Calu3 (cell line): ENCODE measurements around the gene SLC24A3. TPM values are rescaled to one million over a fixed set of nuclear protein-coding genes. Genes with fewer than 3 reads are reported as not detected.

ENCODE experiments used
- BruUV-seq: library from RNA; stranded (reverse); fragments of 400-500 nt; replicated peaks from 2 replicates; lab custom pipeline; 2021; lab: Mats Ljungman, UMichigan
- CTCF ChIA-PET: fragments of 300-600 bp; sonication (Branson Sonifier 250); formaldehyde crosslinking; loops from one replicate; lab custom pipeline; 2022; ENCODE audit warnings: antibody characterized with exemption; lab: Charles Lee
- DNase-seq: peaks from one replicate; pipeline ENCODE4 v3.0.0; 2022
- H3K27ac Mint-ChIP-seq: one replicate; pipeline ENCODE4 v1.8.0; 2022; ENCODE audit warnings: mixed read lengths; ENCODE audit not compliant: unreplicated experiment
- H3K27me3 Mint-ChIP-seq: one replicate; pipeline ENCODE4 v1.8.0; 2022; ENCODE audit warnings: mixed read lengths; ENCODE audit not compliant: unreplicated experiment
- H3K36me3 Mint-ChIP-seq: one replicate; pipeline ENCODE4 v1.8.0; 2022; ENCODE audit warnings: mild to moderate bottlenecking, moderate library complexity, mixed read lengths; ENCODE audit not compliant: insufficient read depth, unreplicated experiment
- H3K4me1 Mint-ChIP-seq: one replicate; pipeline ENCODE4 v1.8.0; 2022; ENCODE audit warnings: mild to moderate bottlenecking, low read depth, mixed read lengths; ENCODE audit not compliant: unreplicated experiment
- H3K4me3 Mint-ChIP-seq: one replicate; pipeline ENCODE4 v1.8.0; 2022; ENCODE audit warnings: mild to moderate bottlenecking, low read depth, moderate library complexity, mixed read lengths; ENCODE audit not compliant: unreplicated experiment
- H3K9me3 Mint-ChIP-seq: one replicate; pipeline ENCODE4 v1.8.0; 2022; ENCODE audit warnings: low read depth, mixed read lengths; ENCODE audit not compliant: unreplicated experiment
- CTCF ChIP-seq: fragments of 200-600 bp; IDR thresholded peaks from one replicate; pipeline ENCODE4 v1.8.0; 2022; ENCODE audit warnings: antibody characterized with exemption; ENCODE audit not compliant: unreplicated experiment
- intact Hi-C: fragments of 100-400 bp; cut with micrococcal nuclease; formaldehyde crosslinking; loops from one replicate; pipeline ENCODE4 v1.10.0; 2022; ENCODE audit not compliant: unreplicated experiment
- total RNA-seq: library from RNA; stranded (reverse); gene quantifications from 2 replicates; pipeline ENCODE4 v1.2.3, GENCODE V29; 2022

SLC24A3 gene
- total RNA-seq, 1 experiment from 2014 or later: not detected

DNA sequence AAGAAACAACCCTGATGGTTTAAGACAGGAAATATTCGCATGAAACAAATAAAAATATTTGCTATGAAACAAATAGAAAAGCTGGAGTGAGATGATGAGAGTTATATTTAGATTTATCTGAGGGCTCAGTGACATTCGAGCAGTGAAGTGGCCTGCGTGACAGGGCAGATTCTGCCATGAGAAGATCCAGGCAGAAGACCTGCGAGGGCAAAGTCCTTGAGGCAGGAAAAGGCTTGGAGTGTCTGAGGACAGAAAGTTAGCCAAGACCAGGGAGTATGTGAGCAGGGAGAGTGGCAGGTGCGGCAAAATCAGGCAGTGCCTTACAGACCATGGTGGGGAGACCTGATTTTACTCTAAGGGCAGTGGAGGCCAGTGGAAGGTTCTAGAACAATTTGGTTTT, 478.7 kb downstream of the SLC24A3 start:
- CTCF ChIA-PET: no interaction called here
- no TSS peak for BruUV-seq
- no peak for TF ChIP-seq CTCF
- H3K4me1 Mint-ChIP-seq: no peaks in the 10 kb centered on the region
- H3K27ac Mint-ChIP-seq: no peak overlapping the region
- H3K27me3 Mint-ChIP-seq: no peaks in the 10 kb centered on the region
- no peak overlapping the region for H3K4me3 Mint-ChIP-seq
- H3K9me3 Mint-ChIP-seq: no peaks in the 10 kb centered on the region
- H3K36me3 Mint-ChIP-seq: no peaks in the 10 kb centered on the region
- intact Hi-C loops: loop anchor here (10.0 kb wide), 2 partner anchors 54 to 304 kb away; no protein-coding TSS in a partner anchor
- DNase-seq: no peak

GRCh38 chr20:19692100-19692499, 479.7 kb downstream of the SLC24A3 start:
- Mint-ChIP-seq H3K36me3 (no peaks in the 10 kb centered on the region), H3K4me3 (no peak overlapping the region), H3K27ac (no peak overlapping the region), H3K4me1 (no peaks in the 10 kb centered on the region), H3K9me3 (no peaks in the 10 kb centered on the region), H3K27me3 (no peaks in the 10 kb centered on the region)
- TF ChIP-seq CTCF: no peak
- DNase-seq: no peak
- CTCF ChIA-PET: no interaction called here
- no TSS peak for BruUV-seq
- intact Hi-C loops: loop anchor here (1.0 to 10.0 kb wide), 3 partner anchors 53 to 303 kb away; no protein-coding TSS in a partner anchor

DNA sequence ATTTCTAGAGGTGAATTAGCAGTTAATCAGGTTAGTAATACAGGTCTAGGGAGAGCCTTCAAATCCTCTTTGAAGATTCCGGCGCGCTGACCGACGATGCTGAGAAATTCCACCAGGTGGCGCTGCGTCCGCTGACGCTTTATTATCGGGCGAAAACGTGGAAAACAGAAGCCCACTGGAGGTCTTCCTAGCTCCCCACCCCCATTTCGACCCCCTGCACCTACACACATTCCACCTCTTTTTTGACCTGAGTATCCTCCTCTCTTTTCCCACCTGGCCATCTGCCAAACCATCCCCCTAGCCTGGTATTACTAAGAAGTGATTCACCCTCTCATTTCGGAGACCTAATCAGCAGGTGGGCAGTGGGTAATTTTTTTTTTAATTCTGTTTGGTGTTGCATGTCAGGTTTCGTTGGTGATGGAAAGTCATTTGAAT, 480.3 kb downstream of the SLC24A3 start:
- H3K9me3 Mint-ChIP-seq: no peaks in the 10 kb centered on the region
- H3K36me3 Mint-ChIP-seq: no peaks in the 10 kb centered on the region
- CTCF ChIA-PET: no interaction called here
- no peak overlapping the region for H3K27ac Mint-ChIP-seq
- peak; percentile 30 for TF ChIP-seq CTCF
- BruUV-seq: no TSS peak
- H3K4me3 Mint-ChIP-seq: no peak overlapping the region
- intact Hi-C loops: loop anchor here (1.0 to 10.0 kb wide), 3 partner anchors 52 to 302 kb away; no protein-coding TSS in a partner anchor
- H3K4me1 Mint-ChIP-seq: no peaks in the 10 kb centered on the region
- no peaks in the 10 kb centered on the region for H3K27me3 Mint-ChIP-seq
- peak; percentile 28 for DNase-seq

- CTCF ChIA-PET: no interaction called here
- no peak overlapping the region for H3K27ac Mint-ChIP-seq
- DNase-seq: no peak
- no peak overlapping the region for H3K4me3 Mint-ChIP-seq
- intact Hi-C loops: loop anchor here (10.0 kb wide), 2 partner anchors 51 to 301 kb away; no protein-coding TSS in a partner anchor
- H3K9me3 Mint-ChIP-seq: no peaks in the 10 kb centered on the region
- H3K4me1 Mint-ChIP-seq: no peaks in the 10 kb centered on the region
- TF ChIP-seq CTCF: no peak
- no TSS peak for BruUV-seq
- H3K36me3 Mint-ChIP-seq: no peaks in the 10 kb centered on the region
- no peaks in the 10 kb centered on the region for H3K27me3 Mint-ChIP-seq
These were observed 481.1 kb downstream of the SLC24A3 start for GRCh38 chr20:19693508-19693907.
